Caco-2 (cell line): Measurements from ENCODE around the gene DOCK4. TPM values are rescaled to one million over a fixed set of nuclear protein-coding genes. Genes with fewer than 3 reads are reported as not detected.

Experiments used
- BruUV-seq: library from RNA; stranded (reverse); fragments of 400-500 nt; replicated peaks from 2 replicates; lab custom pipeline; 2021; lab: Mats Ljungman, UMichigan
- CTCF ChIA-PET: fragments of 300-600 bp; sonication (Branson Sonifier 250); formaldehyde crosslinking; loops from one replicate; lab custom pipeline; 2022; ENCODE audit warnings: antibody characterized with exemption; lab: Charles Lee
- POLR2A ChIA-PET: fragments of 300-600 bp; sonication (Branson Sonifier 250); formaldehyde crosslinking; loops from one replicate; lab custom pipeline; 2022; ENCODE audit warnings: antibody characterized with exemption; lab: Charles Lee
- DNase-seq, 2 experiments: peaks; one replicate each; pipeline versions ENCODE4 v3.0.0 to v3.0.0-alpha.2; 2020 to 2022
- H3K27me3 ChIP-seq: replicated peaks from 2 replicates; pipeline ENCODE4 v1.6.0; 2011; ENCODE audit warnings: low read length; ENCODE audit not compliant: control insufficient read depth, insufficient read depth
- H3K36me3 ChIP-seq: 2 replicates; pipeline ENCODE4 v1.5.1; 2011; ENCODE audit warnings: low read length; ENCODE audit not compliant: control insufficient read depth, insufficient read depth
- H3K4me1 ChIP-seq: fragments of 250-450 bp; sonication (Bioruptor Pico); 2 replicates; pipeline ENCODE4 v1.5.1; 2020; ENCODE audit warnings: mild to moderate bottlenecking
- H3K4me3 ChIP-seq: 2 replicates; pipeline ENCODE4 v1.5.1; 2011; ENCODE audit warnings: low read depth, mild to moderate bottlenecking, control low read depth, low read length
- H3K9me3 ChIP-seq: fragments of 250-450 bp; sonication (Bioruptor Pico); 2 replicates; pipeline ENCODE4 v1.5.1; 2020; ENCODE audit warnings: mild to moderate bottlenecking, moderate library complexity
- H3K27ac Mint-ChIP-seq: one replicate; pipeline ENCODE4 v1.8.0; 2022; ENCODE audit warnings: mixed read lengths; ENCODE audit not compliant: unreplicated experiment
- H3K27me3 Mint-ChIP-seq: one replicate; pipeline ENCODE4 v1.8.0; 2022; ENCODE audit warnings: mixed read lengths; ENCODE audit not compliant: insufficient read depth, unreplicated experiment
- H3K36me3 Mint-ChIP-seq: one replicate; pipeline ENCODE4 v1.8.0; 2022; ENCODE audit warnings: mild to moderate bottlenecking, mixed read lengths; ENCODE audit not compliant: insufficient read depth, unreplicated experiment
- H3K4me1 Mint-ChIP-seq: one replicate; pipeline ENCODE4 v1.8.0; 2022; ENCODE audit warnings: low read depth, mixed read lengths; ENCODE audit not compliant: unreplicated experiment
- H3K4me3 Mint-ChIP-seq: one replicate; pipeline ENCODE4 v1.8.0; 2022; ENCODE audit warnings: mild to moderate bottlenecking, moderate library complexity, mixed read lengths; ENCODE audit not compliant: unreplicated experiment
- H3K9me3 Mint-ChIP-seq: one replicate; pipeline ENCODE4 v1.8.0; 2022; ENCODE audit warnings: mixed read lengths; ENCODE audit not compliant: unreplicated experiment
- CTCF ChIP-seq, 2 experiments: fragments of 200-600 bp in 1 of 2; IDR thresholded peaks; 1 replicate in 1 of 2; 2 replicates in 1 of 2; pipeline versions ENCODE4 v1.5.1 to v1.8.0; 2011 to 2022; ENCODE audit warnings: antibody characterized with exemption in 1 of 2, control low read depth in 1 of 2, inconsistent platforms in 1 of 2, low read depth in 1 of 2, low read length in 1 of 2, mild to moderate bottlenecking in 1 of 2, moderate library complexity in 1 of 2; ENCODE audit not compliant: insufficient read depth in 1 of 2, severe bottlenecking in 1 of 2, unreplicated experiment in 1 of 2
- intact Hi-C: fragments of 100-400 bp; cut with micrococcal nuclease; formaldehyde crosslinking; loops from one replicate; pipeline ENCODE4 v1.10.0; 2022; ENCODE audit not compliant: unreplicated experiment
- total RNA-seq: library from RNA; stranded (reverse); gene quantifications from 2 replicates; pipeline ENCODE4 v1.2.3, GENCODE V29; 2022

The DOCK4 gene
- total RNA-seq, 1 experiment from 2014 or later: 2.0 TPM

GRCh38 chr7:112150823-112151641 is 55.2 kb downstream of the DOCK4 start:
- H3K4me3 ChIP-seq: no peak overlapping the region
- no peak for DNase-seq
- no peaks in the 10 kb centered on the region for H3K9me3 ChIP-seq
- no peak for TF ChIP-seq CTCF (IDR thresholded peaks at IDR 0.05; ENCODE audit: insufficient read depth in 1 of 2, low read depth in 1 of 2, low read length in 1 of 2, severe bottlenecking in 1 of 2, unreplicated experiment in 1 of 2)
- H3K4me1 ChIP-seq: no peaks in the 10 kb centered on the region
- Mint-ChIP-seq H3K9me3 (no peaks in the 10 kb centered on the region), H3K27me3 (peaks cover 19% of the 10 kb centered on the region), H3K4me3 (no peak overlapping the region), H3K36me3 (no peaks in the 10 kb centered on the region), H3K4me1 (no peaks in the 10 kb centered on the region), H3K27ac (no peak overlapping the region)
- H3K36me3 ChIP-seq: no peaks in the 10 kb centered on the region
- ChIA-PET POLR2A (no interaction called here), CTCF (interaction anchor here (1.1 kb wide), 1 partner anchor 388 kb away, joined by 3 read pairs; no protein-coding TSS in a partner anchor)
- intact Hi-C loops: no loop called here
- H3K27me3 ChIP-seq: no peaks in the 10 kb centered on the region
- BruUV-seq: no TSS peak

- BruUV-seq: no TSS peak
Measured at GRCh38 chr7:112149734-112150133, 56.5 kb downstream of the DOCK4 start.

More at GRCh38 chr7:112149734-112150133, 56.5 kb downstream of the DOCK4 start:
- Mint-ChIP-seq H3K27ac (no peak overlapping the region), H3K27me3 (peaks cover 19% of the 10 kb centered on the region), H3K4me1 (no peaks in the 10 kb centered on the region), H3K9me3 (no peaks in the 10 kb centered on the region), H3K4me3 (no peak overlapping the region), H3K36me3 (no peaks in the 10 kb centered on the region)
- no peaks in the 10 kb centered on the region for H3K9me3 ChIP-seq
- ChIA-PET CTCF (no interaction called here), POLR2A (no interaction called here)
- DNase-seq: no peak
- TF ChIP-seq CTCF (IDR thresholded peaks at IDR 0.05; ENCODE audit: insufficient read depth in 1 of 2, low read depth in 1 of 2, low read length in 1 of 2, severe bottlenecking in 1 of 2, unreplicated experiment in 1 of 2): no peak
- intact Hi-C loops: no loop called here
- no peaks in the 10 kb centered on the region for H3K27me3 ChIP-seq
- H3K4me3 ChIP-seq: no peak overlapping the region
- no peaks in the 10 kb centered on the region for H3K4me1 ChIP-seq
- H3K36me3 ChIP-seq: no peaks in the 10 kb centered on the region
